Anterior cingulate cortex (tissue), 58 donors: ENCODE measurements around the gene KIRREL1.
A peak's percentile ranks its signal among the peaks of the same experiment; 100 is the strongest.

Experiments used
- DNase-seq, 58 donors: peaks; one replicate each; lab custom pipeline; 2025; lab: John Stamatoyannopoulos, UW

The KIRREL1 gene

GRCh38 chr1:157969697-157970485, 23.6 kb upstream of the KIRREL1 start:
- DNase-seq, result peak in 4 of 58 donors; percentile 5 to 13 (median 10)

DNA sequence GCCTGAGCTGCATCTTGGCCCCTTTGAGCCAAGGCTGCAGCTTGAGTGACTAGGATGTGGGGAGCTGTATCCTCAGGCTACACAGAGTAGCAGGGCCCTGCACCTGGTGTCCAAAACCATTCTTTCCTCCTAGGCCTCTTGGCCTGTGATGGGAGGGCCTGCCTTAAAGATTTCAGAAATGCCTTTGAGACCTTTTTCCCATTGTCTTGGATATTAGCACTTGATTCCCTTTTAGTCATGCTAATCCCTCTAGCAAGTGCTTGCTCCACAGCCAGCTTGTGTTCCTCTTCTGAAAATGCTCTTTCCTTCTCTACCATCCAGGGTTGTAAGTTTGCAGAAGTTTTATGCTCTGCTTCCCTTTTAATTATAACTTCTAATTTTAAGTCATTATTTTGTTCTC, 21.7 kb upstream of the KIRREL1 start:
- DNase-seq, result no peak

DNA sequence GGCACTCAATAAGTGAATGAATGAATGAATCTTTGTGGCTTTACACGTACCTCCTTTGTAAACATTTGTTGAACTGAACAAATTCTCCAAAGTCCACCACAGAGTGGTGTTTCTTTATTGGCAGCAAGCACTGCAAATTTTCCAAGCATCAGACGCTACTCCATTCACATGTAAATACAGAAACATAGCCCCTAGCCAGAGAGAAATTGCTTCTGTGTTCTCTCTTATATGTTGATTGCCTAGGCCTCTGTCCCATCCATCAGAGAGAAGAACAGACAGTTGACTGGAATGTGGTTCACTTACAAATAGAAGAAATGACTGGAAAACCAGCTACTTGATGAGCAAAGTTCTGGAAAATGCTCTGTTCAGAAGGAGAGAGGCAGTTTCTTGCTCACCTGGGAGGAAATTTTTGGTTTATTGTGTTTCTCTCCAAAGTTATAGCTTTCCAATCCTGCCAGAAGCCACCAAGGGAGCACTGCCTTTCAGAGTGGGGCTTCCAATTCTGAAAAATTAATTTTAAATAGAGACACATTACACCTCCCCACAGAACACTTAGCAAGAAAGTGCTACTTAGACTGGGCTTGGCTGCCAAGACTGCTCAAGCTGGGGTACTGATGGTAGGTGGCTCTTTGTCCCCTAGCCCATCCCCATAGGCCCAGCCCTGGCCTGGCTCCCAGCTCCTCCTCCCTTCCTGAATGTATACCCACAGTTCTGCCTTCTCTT, 18.1 kb upstream of the KIRREL1 start:
- DNase-seq, result no peak

DNA sequence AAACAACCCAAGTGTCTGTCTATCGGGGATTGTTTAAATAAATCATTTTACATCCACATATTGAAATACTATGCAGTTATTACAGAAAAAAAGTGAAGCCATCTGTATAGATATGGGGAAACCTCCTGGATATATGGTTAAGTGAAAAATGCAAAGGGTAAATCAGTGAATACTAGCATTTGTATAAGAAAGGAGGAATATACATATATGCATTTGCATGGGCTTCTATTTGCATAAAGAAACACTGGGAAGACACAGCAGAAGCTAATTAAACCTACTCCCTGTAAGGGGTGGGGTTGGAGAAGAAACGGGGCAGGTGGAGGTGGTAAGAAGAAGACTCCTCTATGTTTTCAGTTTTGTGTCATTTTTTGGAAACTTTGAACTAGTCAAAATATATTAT, 16.6 kb upstream of the KIRREL1 start:
- DNase-seq, result no peak

DNA sequence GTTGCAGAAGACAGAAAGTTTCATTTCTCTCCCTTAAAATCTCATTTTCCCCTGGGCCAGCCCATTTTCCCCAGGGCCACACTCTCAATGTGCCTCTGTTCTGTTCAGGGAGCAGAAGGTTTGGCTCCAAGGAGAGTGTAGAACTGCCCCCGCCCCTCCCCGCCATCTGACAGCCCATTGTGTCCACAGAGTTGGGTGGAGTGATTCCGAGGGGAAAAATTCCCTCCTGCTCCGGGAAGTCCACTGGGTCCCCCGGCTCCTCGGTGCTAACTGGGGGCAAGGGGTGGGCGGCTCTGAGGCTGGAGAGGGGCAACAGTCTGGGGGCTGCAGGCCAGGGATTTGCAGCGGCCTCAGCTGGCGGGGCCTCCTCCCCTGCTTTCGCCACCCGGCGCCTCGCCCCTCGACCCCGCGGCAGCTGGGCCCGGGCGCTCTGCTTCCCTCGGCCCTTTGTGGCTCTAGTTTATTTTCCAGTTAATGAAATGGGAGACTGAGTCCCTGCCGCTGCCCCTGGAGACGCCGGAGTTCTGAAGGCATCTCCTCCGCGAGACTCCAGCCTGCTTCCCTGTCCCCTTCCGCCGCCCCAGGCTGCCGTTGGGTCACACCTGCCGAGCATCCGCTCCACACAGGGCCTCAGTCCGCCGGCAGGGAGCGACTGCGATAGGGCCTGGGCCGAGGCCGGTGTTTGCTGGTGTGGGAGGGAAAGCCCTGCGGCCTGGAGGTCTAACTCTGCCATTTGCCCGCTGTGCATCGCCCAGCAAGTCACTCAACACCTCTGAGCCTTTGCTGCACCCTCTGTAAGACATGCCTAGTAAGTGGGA, 14.7 kb upstream of the KIRREL1 start:
- DNase-seq, result no peak

DNA sequence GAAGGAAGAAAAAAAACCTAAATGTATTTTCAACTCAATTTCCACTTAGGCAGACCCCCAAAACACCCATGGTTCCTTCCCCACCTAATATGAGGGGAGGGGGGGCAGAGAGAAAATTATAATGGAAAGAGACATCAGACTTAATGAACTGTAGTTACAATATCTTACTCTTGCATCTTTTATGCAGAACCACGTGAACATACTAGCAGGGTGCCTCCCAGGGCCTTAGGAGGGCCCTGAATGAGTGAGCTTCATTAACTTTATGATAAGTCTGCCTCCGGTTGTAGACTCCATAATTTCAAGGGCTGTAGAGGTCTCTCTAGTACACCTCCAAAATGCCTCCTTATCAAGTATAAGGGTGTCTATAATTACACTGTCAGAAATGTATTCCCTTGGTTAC, 11.3 kb upstream of the KIRREL1 start:
- DNase-seq, result no peak

GRCh38 chr1:157983787-157984186, 9.7 kb upstream of the KIRREL1 start:
- no peak for DNase-seq

- DNase-seq, result no peak
Measured at GRCh38 chr1:157984469-157984868, 9.0 kb upstream of the KIRREL1 start.

- no peak for DNase-seq
Measured at GRCh38 chr1:157985473-157985872, 8.0 kb upstream of the KIRREL1 start.

GRCh38 chr1:157988002-157988401, 5.4 kb upstream of the KIRREL1 start:
- no peak for DNase-seq

DNA sequence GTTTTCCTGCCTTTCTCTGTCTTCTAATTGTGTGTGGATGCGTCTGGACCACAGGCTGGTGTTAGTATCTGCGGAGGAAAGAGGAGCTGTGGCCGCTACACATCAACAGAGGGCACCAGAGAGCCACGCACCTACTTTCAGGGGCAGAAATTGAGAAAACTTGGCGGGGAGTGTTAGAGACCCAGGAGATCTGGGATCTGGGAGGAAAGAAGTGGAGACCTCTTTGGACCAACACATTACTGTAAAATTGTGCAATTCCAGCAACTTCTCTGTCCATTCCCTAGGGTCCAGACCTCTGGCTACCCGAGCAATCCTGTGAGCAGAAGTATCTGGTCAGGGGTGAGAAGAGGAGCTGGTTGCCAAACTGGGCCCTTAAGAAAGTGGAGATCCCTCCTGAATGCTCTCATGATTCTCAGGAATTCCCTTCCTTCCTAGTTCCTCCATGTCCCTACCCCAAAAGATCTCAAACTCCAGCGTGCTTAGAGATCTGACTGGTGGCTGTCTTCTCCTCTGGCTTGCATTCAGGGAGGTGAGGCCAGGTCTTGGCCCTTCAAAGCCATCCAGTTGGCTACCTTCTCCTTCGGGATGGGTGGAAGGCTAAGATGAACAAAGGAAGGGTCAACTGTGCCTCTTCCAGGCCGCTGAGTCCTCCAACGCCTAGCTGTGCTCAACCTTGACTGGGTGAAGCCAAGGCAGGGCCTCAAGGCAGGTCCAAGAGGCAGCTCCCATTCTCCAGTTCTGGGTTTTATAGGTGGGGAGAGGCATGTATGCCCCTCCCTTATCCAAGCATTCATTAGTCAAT, 1.2 kb upstream of the KIRREL1 start:
- DNase-seq, result peak in 49 of 58 donors; percentile 5 to 66 (median 36)

DNA sequence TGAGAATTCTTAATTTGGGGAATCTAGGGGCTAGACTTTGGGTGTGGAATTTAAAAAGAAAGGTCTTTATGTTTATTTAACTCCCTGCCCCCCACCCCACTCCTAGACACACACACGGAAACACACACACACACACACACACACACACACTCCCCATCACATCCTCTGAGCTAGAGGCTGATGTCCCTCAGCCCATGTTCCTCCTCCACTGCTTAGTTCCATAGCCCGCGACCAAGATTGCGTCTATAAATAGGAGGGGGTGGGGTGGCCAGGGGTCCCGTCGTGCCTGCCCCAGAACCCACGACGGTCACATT, 655 bp upstream of the KIRREL1 start:
- DNase-seq, result no peak

GRCh38 chr1:157993918-157994605, 617 bp downstream of the KIRREL1 start:
- DNase-seq, result no peak

DNA sequence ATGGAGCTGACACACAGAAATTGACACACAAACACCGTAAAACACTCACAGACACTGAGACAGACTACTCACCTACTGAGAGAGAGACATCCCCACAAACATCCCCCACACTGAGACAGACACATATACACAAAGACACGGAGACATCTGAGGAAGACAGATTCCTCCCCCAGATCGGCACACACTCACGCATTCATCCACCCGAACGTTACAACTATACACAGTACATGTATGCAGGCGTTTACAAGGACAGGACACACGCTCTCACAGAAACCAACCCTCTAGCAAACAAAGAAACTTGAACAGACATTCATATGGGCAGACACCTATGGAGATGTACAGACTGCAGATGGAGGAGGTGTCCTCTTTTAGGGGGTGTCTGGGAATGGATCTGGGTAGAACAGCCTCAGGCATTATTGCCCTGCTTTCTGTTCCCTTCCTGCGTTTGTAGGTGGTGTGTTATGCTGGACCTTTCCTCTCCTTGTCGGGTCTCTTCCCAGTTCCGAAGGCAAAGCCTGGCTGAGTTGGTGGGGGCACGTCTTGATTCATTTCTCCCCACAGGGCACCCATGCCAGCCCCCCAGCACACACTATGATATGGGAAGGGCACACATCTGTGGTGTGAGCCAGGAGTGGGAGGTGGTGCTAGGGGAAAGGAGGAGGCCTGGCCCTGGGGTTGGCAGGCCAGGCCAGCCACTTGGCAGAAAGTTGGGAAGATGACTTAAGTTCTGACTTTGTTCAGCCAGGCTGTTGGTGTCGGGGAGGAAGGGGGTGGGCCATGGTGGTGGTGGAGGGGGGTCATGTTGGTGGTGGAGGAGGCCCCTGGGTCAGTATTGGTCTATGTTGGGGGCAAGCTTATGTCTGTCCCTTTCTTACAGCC, 1.5 kb downstream of the KIRREL1 start:
- DNase-seq, result peak in 1 of 58 donors; percentile 6

DNA sequence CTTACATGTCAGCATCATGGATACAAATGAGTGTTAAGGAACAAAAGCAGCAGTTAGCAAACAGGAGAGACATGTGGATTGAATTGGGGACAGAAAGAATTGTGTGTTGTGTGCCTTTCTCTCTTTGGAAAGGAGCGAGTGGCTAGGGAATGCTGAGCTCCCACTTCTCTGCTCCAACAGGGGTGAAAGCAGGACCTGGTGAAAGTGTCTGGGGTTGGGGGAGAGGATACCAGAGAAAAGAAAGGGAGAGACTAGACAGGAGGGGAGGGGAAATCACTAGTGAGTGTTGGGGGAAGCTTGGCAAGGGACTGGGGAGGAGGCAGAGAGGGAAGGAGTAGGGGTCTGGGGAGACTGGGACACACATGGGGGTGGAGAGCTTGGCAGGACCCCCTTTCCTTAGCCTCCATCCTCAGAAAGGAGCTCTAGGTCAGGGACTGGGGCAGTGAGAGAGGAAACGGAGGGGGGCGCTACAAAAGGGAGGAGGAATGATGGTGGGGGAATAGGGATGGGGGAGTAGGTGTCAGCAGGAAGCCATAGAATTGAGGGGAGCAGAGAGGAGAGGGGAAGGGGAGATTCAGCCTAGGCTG, 2.2 kb downstream of the KIRREL1 start:
- DNase-seq, result no peak

DNA sequence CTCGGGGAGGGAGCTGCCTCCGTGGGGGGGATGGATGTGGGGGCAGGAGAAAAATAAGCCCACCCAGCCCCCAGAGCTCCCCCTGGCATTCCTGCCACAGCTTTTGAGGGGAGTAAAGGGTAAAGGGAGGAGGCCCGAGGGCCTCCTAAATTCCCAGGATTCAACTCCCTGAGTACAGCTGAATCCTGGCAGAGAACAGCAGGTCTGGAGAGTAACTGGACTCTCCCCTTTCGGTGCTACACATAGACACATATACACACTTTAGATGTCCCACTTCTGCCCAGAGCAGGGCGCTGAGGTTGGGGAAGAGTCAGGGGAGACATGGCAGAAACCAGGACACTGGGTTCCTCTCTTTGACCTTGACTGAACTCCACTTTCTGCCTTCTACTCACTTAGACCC, 3.0 kb downstream of the KIRREL1 start:
- DNase-seq, result no peak

GRCh38 chr1:158000507-158000906, 7.1 kb downstream of the KIRREL1 start:
- DNase-seq, result no peak

- no peak for DNase-seq
Measured at GRCh38 chr1:158002022-158002630, 8.7 kb downstream of the KIRREL1 start.
